Panc1 (cell line): ENCODE results near the gene KCP. TPM values are rescaled to one million over a fixed set of nuclear protein-coding genes. Genes with fewer than 3 reads are reported as not detected.
"Not testable (repeated sequence)": the region's sequence is repeated elsewhere in the genome, so short reads cannot be mapped to it uniquely, and the experiment has no call there.

ENCODE experiments used
- ATAC-seq: fragments of 200-7000 bp; cut with Tn5 transposase; 2 replicates; pipeline ENCODE4 v1.9.1; 2020; ENCODE audit warnings: mild to moderate bottlenecking, moderate library complexity
- BruUV-seq: library from RNA; stranded (reverse); fragments of 400-500 nt; replicated peaks from 2 replicates; lab custom pipeline; 2021; lab: Mats Ljungman, UMichigan
- CTCF ChIA-PET: fragments of 300-600 bp; sonication (Branson Sonifier 250); formaldehyde crosslinking; loops from one replicate; lab custom pipeline; 2022; ENCODE audit warnings: antibody characterized with exemption; lab: Charles Lee
- POLR2A ChIA-PET: fragments of 300-600 bp; sonication (Branson Sonifier 250); formaldehyde crosslinking; loops from one replicate; lab custom pipeline; 2022; ENCODE audit warnings: antibody characterized with exemption; lab: Charles Lee
- DNase-seq: peaks from one replicate; pipeline ENCODE4 v3.0.0-alpha.2; 2010; ENCODE audit warnings: low read depth, low spot score
- H3K27ac ChIP-seq: 2 replicates; pipeline ENCODE4 v1.5.1; 2011; ENCODE audit warnings: mild to moderate bottlenecking, low read length, inconsistent platforms
- H3K27me3 ChIP-seq: fragments of 200-500 bp; sonication (Bioruptor generic); 2 replicates; pipeline ENCODE4 v1.6.0; 2014; ENCODE audit warnings: low read length, inconsistent platforms; ENCODE audit not compliant: control insufficient read depth, insufficient read depth
- H3K36me3 ChIP-seq: fragments of 200-500 bp; sonication (Bioruptor generic); 2 replicates; pipeline ENCODE4 v1.5.1; 2014; ENCODE audit warnings: inconsistent platforms, mild to moderate bottlenecking, low read length, moderate library complexity; ENCODE audit not compliant: control insufficient read depth, insufficient read depth
- H3K4me1 ChIP-seq: 2 replicates; pipeline ENCODE4 v1.5.1; 2011; ENCODE audit warnings: inconsistent platforms, mild to moderate bottlenecking, low read length, moderate library complexity; ENCODE audit not compliant: control insufficient read depth, insufficient read depth
- H3K4me3 ChIP-seq, 2 experiments: 2 replicates each; pipeline ENCODE4 v1.5.1; 2011 to 2012; ENCODE audit warnings: low read depth in 2 of 2, low read length in 2 of 2, mild to moderate bottlenecking in 2 of 2, inconsistent platforms in 1 of 2, moderate library complexity in 1 of 2
- H3K9me3 ChIP-seq: fragments of 200-500 bp; sonication (Bioruptor generic); 2 replicates; pipeline ENCODE4 v1.5.1; 2014; ENCODE audit warnings: low read depth, mild to moderate bottlenecking, inconsistent platforms, low read length, moderate library complexity; ENCODE audit not compliant: control insufficient read depth, insufficient read depth
- CTCF ChIP-seq: fragments of 450-650 bp; IDR thresholded peaks from 2 replicates; pipeline ENCODE4 v1.5.1; 2017; ENCODE audit warnings: mild to moderate bottlenecking
- POLR2AphosphoS5 ChIP-seq: IDR thresholded peaks from 2 replicates; pipeline ENCODE4 v1.6.1; 2012; ENCODE audit warnings: mild to moderate bottlenecking, low read depth, low read length, moderate library complexity
- REST ChIP-seq, 2 experiments: IDR thresholded peaks; 2 replicates each; pipeline ENCODE4 v1.6.1; 2011 to 2012; ENCODE audit warnings: low read depth in 2 of 2, control low read depth in 1 of 2, low read length in 1 of 2, mild to moderate bottlenecking in 1 of 2, moderate library complexity in 1 of 2; ENCODE audit not compliant: insufficient read depth in 1 of 2
- SIN3A ChIP-seq: IDR thresholded peaks from 2 replicates; pipeline ENCODE4 v1.6.1; 2012; ENCODE audit warnings: low read depth, mild to moderate bottlenecking, low read length, moderate library complexity, borderline replicate concordance; ENCODE audit not compliant: insufficient read depth
- TCF7L2 ChIP-seq: IDR thresholded peaks from 2 replicates; pipeline ENCODE4 v1.6.1; 2011; ENCODE audit warnings: mild to moderate bottlenecking, low read depth, low read length, inconsistent platforms
- in situ Hi-C: cut with HindIII; loops from 2 replicates; pipeline ENCODE4 v1.10.0; 2016; ENCODE audit warnings: low sequenced_read_pairs, low pct_unique_long_range_greater_than_20kb
- intact Hi-C: fragments of 100-400 bp; cut with micrococcal nuclease; formaldehyde crosslinking; loops from one replicate; pipeline ENCODE4 v1.10.0; 2022; ENCODE audit not compliant: unreplicated experiment
- total RNA-seq: library from RNA; stranded (reverse); gene quantifications from one replicate; pipeline ENCODE4 v1.2.1, GENCODE V29; 2021; ENCODE audit not compliant: unreplicated experiment

The KCP gene
- total RNA-seq, 1 experiment from 2014 or later: 0.13 TPM

GRCh38 chr7:128913870-128914565, 3.5 kb upstream of the KCP start:
- H3K36me3 ChIP-seq: no peaks in the 10 kb centered on the region
- ChIA-PET POLR2A (no interaction called here), CTCF (no interaction called here)
- no TSS peak for BruUV-seq
- no peaks in the 10 kb centered on the region; the same call in 1 of the 2 replicates for H3K4me1 ChIP-seq
- H3K27me3 ChIP-seq: no peaks in the 10 kb centered on the region
- ATAC-seq: peak; percentile 19; the same call in 1 of the 2 replicates
- in situ Hi-C loops: no loop called here
- no peak for TF ChIP-seq REST (IDR thresholded peaks at IDR 0.05; ENCODE audit: insufficient read depth in 1 of 2, low read depth in 2 of 2, low read length in 1 of 2)
- TF ChIP-seq POLR2AphosphoS5: no peak
- no peak for TF ChIP-seq CTCF
- no peak for TF ChIP-seq TCF7L2
- no peak for TF ChIP-seq SIN3A
- DNase-seq: no peak
- H3K9me3 ChIP-seq: no peaks in the 10 kb centered on the region
- no peak overlapping the region for H3K4me3 ChIP-seq
- no peak overlapping the region for H3K27ac ChIP-seq
- intact Hi-C loops: no loop called here

- H3K36me3 ChIP-seq, H3K9me3 ChIP-seq, H3K4me1 ChIP-seq, in situ Hi-C loops, H3K4me3 ChIP-seq, DNase-seq, intact Hi-C loops, ATAC-seq, CTCF ChIA-PET, BruUV-seq, POLR2A ChIA-PET, H3K27ac ChIP-seq, H3K27me3 ChIP-seq: not testable (repeated sequence)
Observed at GRCh38 chr7:128912709-128913495, 2.4 kb upstream of the KCP start.

- CTCF ChIA-PET: no interaction called here
- intact Hi-C loops: no loop called here
- no peak for TF ChIP-seq POLR2AphosphoS5
- no peak for TF ChIP-seq SIN3A
- no peak for TF ChIP-seq TCF7L2
- no peak for TF ChIP-seq REST (IDR thresholded peaks at IDR 0.05; ENCODE audit: insufficient read depth in 1 of 2, low read depth in 2 of 2, low read length in 1 of 2)
- TF ChIP-seq CTCF: no peak
- POLR2A ChIA-PET: no interaction called here
- no peaks in the 10 kb centered on the region for H3K9me3 ChIP-seq
- H3K27me3 ChIP-seq: no peaks in the 10 kb centered on the region
- H3K27ac ChIP-seq: no peak overlapping the region
- in situ Hi-C loops: no loop called here
- H3K4me1 ChIP-seq: no peaks in the 10 kb centered on the region; the same call in 1 of the 2 replicates
- no peak overlapping the region for H3K4me3 ChIP-seq
- ATAC-seq (no peak), DNase-seq (no peak)
- no TSS peak for BruUV-seq
- H3K36me3 ChIP-seq: no peaks in the 10 kb centered on the region
Observed at GRCh38 chr7:128912281-128912680, 1.8 kb upstream of the KCP start.
